IMR-90 (cell line): ENCODE results near the gene RBBP4. TPM values are rescaled to one million over a fixed set of nuclear protein-coding genes. Genes with fewer than 3 reads are reported as not detected.
"Not testable (repeated sequence)": the region's sequence is repeated elsewhere in the genome, so short reads cannot be mapped to it uniquely, and the experiment has no call there.

Experiments used
- ATAC-seq: fragments of 200-7000 bp; cut with Tn5 transposase; 2 replicates; pipeline ENCODE4 v1.9.1; 2020; ENCODE audit warnings: low read depth, mild to moderate bottlenecking, moderate library complexity
- BruUV-seq: library from RNA; stranded (reverse); fragments of 400-500 nt; replicated peaks from 2 replicates; lab custom pipeline; 2021; lab: Mats Ljungman, UMichigan
- CTCF ChIA-PET: fragments of 300-600 bp; formaldehyde crosslinking; extraction: SDS; loops from one replicate; lab custom pipeline; 2021; ENCODE audit warnings: antibody characterized with exemption; lab: Yijun Ruan, JAX
- POLR2A ChIA-PET: fragments of 300-600 bp; sonication (Branson Sonifier 250); formaldehyde crosslinking; loops from one replicate; lab custom pipeline; 2022; ENCODE audit warnings: antibody characterized with exemption; ENCODE audit not compliant: unreplicated experiment; lab: Charles Lee
- DNase-seq: peaks from one replicate; pipeline ENCODE4 v3.0.0; 2013
- H2AFZ ChIP-seq: replicated peaks from 2 replicates; pipeline ENCODE3; 2013; ENCODE audit warnings: low read length, mild to moderate bottlenecking; ENCODE audit not compliant: poor library complexity
- H2AK5ac ChIP-seq: 2 replicates; pipeline ENCODE4 v1.6.1; 2013; ENCODE audit warnings: low read depth, low read length, inconsistent platforms
- H2AK9ac ChIP-seq: replicated peaks from 2 replicates; pipeline ENCODE3; 2013; ENCODE audit warnings: mild to moderate bottlenecking, low read depth, low read length, moderate library complexity; ENCODE audit not compliant: poor library complexity
- H2BK120ac ChIP-seq: 2 replicates; pipeline ENCODE4 v1.6.1; 2013; ENCODE audit warnings: low read depth, low read length, inconsistent platforms
- H2BK15ac ChIP-seq: 3 replicates; pipeline ENCODE4 v1.6.1; 2013; ENCODE audit warnings: low read depth, low read length, inconsistent platforms
- H2BK20ac ChIP-seq: 2 replicates; pipeline ENCODE4 v1.6.1; 2013; ENCODE audit warnings: low read depth, mild to moderate bottlenecking, inconsistent platforms, low read length, moderate library complexity
- H2BK5ac ChIP-seq: 2 replicates; pipeline ENCODE4 v1.6.1; 2013; ENCODE audit warnings: mild to moderate bottlenecking, low read depth, low read length, inconsistent platforms; ENCODE audit not compliant: poor library complexity, severe bottlenecking
- H3K14ac ChIP-seq: replicated peaks from 2 replicates; pipeline ENCODE4 v1.6.1; 2013; ENCODE audit warnings: low read depth, low read length, inconsistent platforms
- H3K18ac ChIP-seq: 2 replicates; pipeline ENCODE4 v1.6.1; 2013; ENCODE audit warnings: low read depth, low read length, control low read depth
- H3K23ac ChIP-seq: 2 replicates; pipeline ENCODE4 v1.6.1; 2013; ENCODE audit warnings: low read depth, low read length, inconsistent platforms
- H3K27ac ChIP-seq: 2 replicates; pipeline ENCODE4 v1.5.1; 2013; ENCODE audit warnings: mild to moderate bottlenecking, control low read depth, low read length; ENCODE audit not compliant: insufficient read depth
- H3K27me3 ChIP-seq: 2 replicates; pipeline ENCODE4 v1.6.1; 2013; ENCODE audit warnings: low read length; ENCODE audit not compliant: control insufficient read depth, insufficient read depth
- H3K36me3 ChIP-seq: 2 replicates; pipeline ENCODE4 v1.6.1; 2013; ENCODE audit warnings: low read length, mixed read lengths; ENCODE audit not compliant: control insufficient read depth, insufficient read depth
- H3K4ac ChIP-seq: 2 replicates; pipeline ENCODE4 v1.6.1; 2013; ENCODE audit warnings: low read depth, low read length, inconsistent platforms
- H3K4me1 ChIP-seq: 2 replicates; pipeline ENCODE4 v1.6.1; 2013; ENCODE audit warnings: low read length, mixed read lengths; ENCODE audit not compliant: control insufficient read depth, insufficient read depth
- H3K4me2 ChIP-seq: 2 replicates; pipeline ENCODE4 v1.6.1; 2013; ENCODE audit warnings: low read depth, mild to moderate bottlenecking, control low read depth, low read length, moderate library complexity
- H3K4me3 ChIP-seq: 2 replicates; pipeline ENCODE4 v1.5.1; 2013; ENCODE audit warnings: low read depth, mild to moderate bottlenecking, control low read depth, low read length, moderate library complexity; ENCODE audit not compliant: insufficient read depth
- H3K56ac ChIP-seq: 2 replicates; pipeline ENCODE4 v1.6.1; 2013; ENCODE audit warnings: low read length, inconsistent platforms; ENCODE audit not compliant: insufficient read depth; ENCODE audit errors: extremely low read depth
- H3K79me1 ChIP-seq, 2 experiments: 2 replicates each; pipeline ENCODE4 v1.6.1; 2013; ENCODE audit warnings: low read length in 2 of 2, inconsistent platforms in 1 of 2, low read depth in 1 of 2
- H3K9ac ChIP-seq: 2 replicates; pipeline ENCODE4 v1.6.1; 2013; ENCODE audit warnings: low read depth, low read length, control low read depth
- H3K9me1 ChIP-seq: 2 replicates; pipeline ENCODE4 v1.6.1; 2013; ENCODE audit warnings: low read length, inconsistent platforms; ENCODE audit not compliant: insufficient read depth
- H3K9me3 ChIP-seq: 2 replicates; pipeline ENCODE4 v1.6.1; 2013; ENCODE audit warnings: low read length; ENCODE audit not compliant: control insufficient read depth, insufficient read depth
- H4K20me1 ChIP-seq: 2 replicates; pipeline ENCODE4 v1.6.1; 2013; ENCODE audit warnings: low read length, inconsistent platforms; ENCODE audit not compliant: insufficient read depth
- H4K5ac ChIP-seq: 2 replicates; pipeline ENCODE4 v1.6.1; 2013; ENCODE audit warnings: mild to moderate bottlenecking, low read depth, low read length, control low read depth
- H4K8ac ChIP-seq, 2 experiments: 2 replicates each; pipeline ENCODE4 v1.6.1; 2013; ENCODE audit warnings: low read depth in 2 of 2, low read length in 2 of 2, control low read depth in 1 of 2, inconsistent platforms in 1 of 2
- H4K91ac ChIP-seq: 2 replicates; pipeline ENCODE4 v1.6.1; 2013; ENCODE audit warnings: low read depth, low read length, inconsistent platforms; ENCODE audit not compliant: insufficient read depth
- WGBS, 2 experiments: methylation state at CpG; one replicate each; pipeline versions ENCODE4 v1.1.5 to v1.1.7; 2013; ENCODE audit warnings: missing lambda C conversion rate in 2 of 2; ENCODE audit not compliant: insufficient read length in 1 of 2; ENCODE audit errors: extremely low coverage in 2 of 2; 5-methylcytosine and 5-hydroxymethylcytosine counted together
- dilution Hi-C: fragments of 300-500 bp; cut with HindIII; formaldehyde crosslinking; loops from one replicate; pipeline ENCODE4 v1.14.3; 2018; ENCODE audit warnings: low sequenced_read_pairs; ENCODE audit not compliant: unreplicated experiment
- in situ Hi-C: fragments of 300-500 bp; cut with MboI; formaldehyde crosslinking; loops from 3 replicates; pipeline ENCODE4 v1.14.3; 2019; ENCODE audit warnings: low sequenced_read_pairs, inconsistent platforms, mixed read lengths
- intact Hi-C: fragments of 100-400 bp; cut with micrococcal nuclease; formaldehyde crosslinking; loops from 2 replicates; pipeline ENCODE4 v1.10.0; 2022
- polyA plus RNA-seq, 3 experiments: library from polyadenylated mRNA; depleted of rRNA; stranded (reverse); fragments of >200 nt; gene quantifications; 2 replicates each; pipeline ENCODE4 v1.2.3, GENCODE V29; 2012; ENCODE audit warnings: low replicate concordance in 1 of 3
- total RNA-seq: library from RNA; depleted of rRNA; stranded (reverse); fragments of >200 nt; gene quantifications from 2 replicates; pipeline ENCODE4 v1.2.3, GENCODE V29; 2012

The RBBP4 gene
- total and polyA plus RNA-seq, 2 of the 4 experiments (the other 2 are of a cell fraction): 82.9 to 161 TPM

- H3K9me1 ChIP-seq, ATAC-seq, in situ Hi-C loops, H2BK120ac ChIP-seq, H2BK20ac ChIP-seq, dilution Hi-C loops, BruUV-seq, H2AFZ ChIP-seq, intact Hi-C loops, H3K9me3 ChIP-seq, H3K56ac ChIP-seq, H3K18ac ChIP-seq, H4K91ac ChIP-seq, H4K20me1 ChIP-seq, H3K4me1 ChIP-seq, H2BK5ac ChIP-seq, H2BK15ac ChIP-seq, POLR2A ChIA-PET, H3K27ac ChIP-seq, H3K4me2 ChIP-seq, H3K9ac ChIP-seq, H3K14ac ChIP-seq, H4K5ac ChIP-seq, H3K79me1 ChIP-seq, DNase-seq, H3K4ac ChIP-seq, H3K23ac ChIP-seq, H4K8ac ChIP-seq, CTCF ChIA-PET, H2AK5ac ChIP-seq, H2AK9ac ChIP-seq, H3K27me3 ChIP-seq, H3K4me3 ChIP-seq: not testable (repeated sequence)
- 93% methylated on average over 3 of the region's 4 CpGs; no CpG with 5 or more reads in 1 of the 2 experiments for WGBS, 2 experiments
- H3K36me3 ChIP-seq: peaks cover 12% of the 10 kb centered on the region
Observed at GRCh38 chr1:32630173-32630572, 20.8 kb upstream of the RBBP4 start.
